Mucosa of rectum (tissue), 2 donors: ENCODE data around the gene TDP1.

Experiments used
- H3K27ac ChIP-seq, 2 donors: one replicate each; pipeline ENCODE4 v1.7.0; 2013; ENCODE audit warnings: inconsistent platforms in 2 of 2, low read depth in 2 of 2, low read length in 2 of 2
- H3K27me3 ChIP-seq, 2 donors: one replicate each; pipeline ENCODE4 v1.7.0; 2013; ENCODE audit warnings: low read length in 2 of 2; ENCODE audit not compliant: control insufficient read depth in 2 of 2, insufficient read depth in 2 of 2
- H3K36me3 ChIP-seq, 2 donors: one replicate each; pipeline ENCODE4 v1.7.0; 2013; ENCODE audit warnings: low read length in 2 of 2; ENCODE audit not compliant: control insufficient read depth in 2 of 2, insufficient read depth in 2 of 2
- H3K4me1 ChIP-seq, 2 donors: one replicate each; pipeline ENCODE4 v1.7.0; 2013; ENCODE audit warnings: low read length in 2 of 2, mild to moderate bottlenecking in 1 of 2; ENCODE audit not compliant: control insufficient read depth in 2 of 2, insufficient read depth in 2 of 2
- H3K4me3 ChIP-seq, 2 donors: one replicate each; pipeline ENCODE4 v1.7.0; 2013; ENCODE audit warnings: low read length in 2 of 2
- H3K9ac ChIP-seq, 2 donors: one replicate each; pipeline ENCODE4 v1.7.0; 2013; ENCODE audit warnings: low read length in 2 of 2, low read depth in 1 of 2, mild to moderate bottlenecking in 1 of 2
- H3K9me3 ChIP-seq, 2 donors: one replicate each; pipeline ENCODE4 v1.7.0; 2013; ENCODE audit warnings: low read length in 2 of 2; ENCODE audit not compliant: control insufficient read depth in 2 of 2
- donor health status: healthy.
- donor health status: Normal muscosa, but diverticular disease.

TDP1 gene

DNA sequence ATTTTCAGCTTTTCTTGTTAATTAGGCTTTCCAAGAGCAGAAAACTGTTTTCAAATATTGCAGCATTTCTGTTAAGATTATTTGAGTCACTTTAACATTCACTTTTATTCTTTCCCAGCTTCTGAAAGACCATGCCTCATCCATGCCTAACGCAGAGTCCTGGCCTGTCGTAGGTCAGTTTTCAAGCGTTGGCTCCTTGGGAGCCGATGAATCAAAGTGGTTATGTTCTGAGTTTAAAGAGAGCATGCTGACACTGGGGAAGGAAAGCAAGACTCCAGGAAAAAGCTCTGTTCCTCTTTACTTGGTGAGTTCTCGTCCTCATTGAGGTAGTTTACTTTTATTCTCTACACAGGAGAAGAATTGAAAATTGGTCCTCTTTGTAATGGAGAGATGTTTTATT lies 33.1 kb downstream of the TDP1 start:
- Histone ChIP-seq H3K9ac (no peak overlapping the region), H3K36me3 (peaks cover 22 to 37% of the 10 kb centered on the region in 2 donors), H3K4me1 (no peaks in the 10 kb centered on the region), H3K9me3 (no peaks in the 10 kb centered on the region), H3K27me3 (no peaks in the 10 kb centered on the region), H3K4me3 (no peak overlapping the region), H3K27ac (no peak overlapping the region)

DNA sequence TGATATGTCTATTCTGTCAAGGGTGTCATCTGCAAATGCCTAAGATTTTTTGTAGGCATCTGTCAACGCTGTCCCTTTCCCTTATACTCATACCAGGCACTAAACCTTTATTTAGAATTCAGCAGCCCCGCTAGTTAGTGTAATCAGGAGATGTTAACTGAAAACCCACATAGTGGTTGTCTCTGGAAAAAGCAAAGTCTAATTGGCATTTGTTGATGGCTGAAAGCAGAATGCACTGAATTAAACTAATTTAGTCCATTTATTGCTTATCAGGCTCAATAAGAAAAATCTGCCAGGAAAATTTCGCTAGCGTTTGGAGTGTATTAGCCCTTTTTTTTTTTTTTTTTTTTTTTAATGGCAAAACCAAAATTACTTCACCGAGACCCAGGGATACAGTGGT lies 34.5 kb downstream of the TDP1 start:
- Histone ChIP-seq H3K4me1 (no peaks in the 10 kb centered on the region), H3K27ac (no peak overlapping the region), H3K36me3 (peaks cover 33 to 49% of the 10 kb centered on the region in 2 donors), H3K9ac (no peak overlapping the region), H3K4me3 (no peak overlapping the region), H3K9me3 (no peaks in the 10 kb centered on the region), H3K27me3 (no peaks in the 10 kb centered on the region)

DNA sequence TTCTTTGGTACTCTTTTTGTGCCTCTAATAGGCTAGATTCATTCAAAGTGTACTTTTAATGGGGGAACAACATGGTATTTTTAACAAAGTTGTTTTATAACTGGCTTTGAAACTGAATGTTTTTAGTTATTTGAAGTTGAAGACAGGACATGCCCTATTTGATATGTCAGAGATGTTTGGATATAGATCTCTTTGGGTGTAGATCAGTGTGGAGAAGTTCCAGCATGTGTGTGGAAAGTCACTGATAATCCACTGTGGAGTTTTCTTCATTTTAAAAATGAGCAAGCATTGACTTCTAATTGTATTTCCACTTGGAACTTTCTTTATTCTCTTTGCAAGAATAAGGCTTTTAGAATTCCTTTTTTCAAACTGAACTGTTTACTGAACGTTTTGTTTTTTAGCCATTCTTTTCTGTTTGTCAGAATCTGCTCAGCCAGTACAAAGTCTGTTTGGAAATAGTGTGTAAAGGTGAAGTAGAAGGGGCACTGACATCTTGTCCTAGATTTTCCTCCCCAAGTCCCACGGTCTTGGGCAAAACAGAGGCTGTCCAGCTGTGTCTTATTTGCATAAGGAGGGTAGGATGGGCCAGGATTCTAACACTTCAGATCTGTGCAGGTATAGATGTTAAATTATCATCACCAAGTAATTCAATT lies 35.0 kb downstream of the TDP1 start:
- H3K27ac ChIP-seq = no peak overlapping the region
- peaks cover 38 to 54% of the 10 kb centered on the region in 2 donors for H3K36me3 ChIP-seq
- no peaks in the 10 kb centered on the region for H3K4me1 ChIP-seq
- no peaks in the 10 kb centered on the region for H3K9me3 ChIP-seq
- H3K9ac ChIP-seq = no peak overlapping the region
- no peaks in the 10 kb centered on the region for H3K27me3 ChIP-seq
- H3K4me3 ChIP-seq = no peak overlapping the region

DNA sequence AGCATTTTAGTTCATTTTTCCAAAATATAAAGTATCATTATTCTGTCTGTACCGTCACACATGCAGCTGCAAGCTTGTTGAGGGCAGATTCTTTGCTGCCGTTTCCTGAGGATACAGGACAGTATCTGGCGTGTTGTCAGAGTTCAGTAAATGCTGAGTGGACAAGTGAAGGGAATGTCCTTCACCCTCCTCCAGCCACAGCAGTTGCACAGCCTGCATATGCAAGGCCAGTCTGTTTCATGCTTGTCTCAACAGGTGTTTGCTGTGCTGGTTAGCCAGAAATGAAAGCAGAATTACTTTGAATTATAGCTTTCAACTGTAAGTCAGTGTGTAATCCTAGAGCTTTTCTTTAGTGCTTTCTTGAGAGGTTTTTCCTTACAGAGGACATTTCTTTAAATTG lies 36.5 kb downstream of the TDP1 start:
- Histone ChIP-seq H3K9me3 (no peaks in the 10 kb centered on the region), H3K4me3 (no peak overlapping the region), H3K36me3 (peaks cover 36 to 57% of the 10 kb centered on the region in 2 donors), H3K27me3 (no peaks in the 10 kb centered on the region), H3K4me1 (no peaks in the 10 kb centered on the region), H3K9ac (no peak overlapping the region), H3K27ac (no peak overlapping the region)

DNA sequence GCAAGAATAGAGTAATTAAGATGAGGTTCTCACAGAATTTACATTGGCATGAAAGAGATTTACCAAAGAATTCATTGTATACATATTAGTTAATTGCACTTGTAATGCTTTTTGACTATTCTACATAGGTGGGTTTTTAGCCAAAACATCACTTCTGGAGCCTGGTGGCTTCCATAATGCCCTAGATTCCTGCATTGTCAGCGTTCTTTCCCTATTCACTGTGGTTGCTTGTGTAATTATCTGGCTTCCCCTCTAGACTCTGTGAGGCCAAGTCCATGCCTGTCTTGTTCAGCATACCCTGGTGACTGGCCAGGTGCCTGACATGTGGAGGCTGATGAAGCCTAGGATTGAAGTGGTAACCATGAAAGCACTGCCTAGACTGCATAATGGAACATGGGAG lies 41.2 kb downstream of the TDP1 start:
- Histone ChIP-seq H3K4me3 (no peak overlapping the region), H3K27me3 (no peaks in the 10 kb centered on the region), H3K27ac (no peak overlapping the region), H3K9me3 (no peaks in the 10 kb centered on the region), H3K4me1 (no peaks in the 10 kb centered on the region), H3K9ac (no peak overlapping the region), H3K36me3 (peaks cover 34 to 51% of the 10 kb centered on the region in 2 donors)

DNA sequence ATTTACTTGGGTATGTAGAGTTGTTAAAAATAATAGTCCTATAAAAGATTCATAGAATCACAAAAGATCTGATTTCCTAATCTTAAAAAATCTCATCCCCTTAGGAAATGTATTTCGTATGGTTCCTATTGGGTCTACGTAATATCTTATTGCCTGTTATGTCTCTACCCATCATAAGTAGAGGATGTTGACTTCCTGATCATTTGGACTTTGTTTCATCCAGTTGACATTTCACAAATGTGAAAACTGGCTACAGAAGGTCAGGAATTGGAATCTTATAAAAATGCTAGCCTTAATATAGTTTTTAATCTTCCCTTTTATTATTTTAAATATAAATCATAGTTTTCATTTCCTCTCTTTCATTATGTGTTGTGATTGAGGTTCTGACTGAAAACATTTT lies 45.2 kb downstream of the TDP1 start:
- Histone ChIP-seq H3K36me3 (peaks cover 11 to 19% of the 10 kb centered on the region in 2 donors), H3K9ac (no peak overlapping the region), H3K27ac (no peak overlapping the region), H3K27me3 (no peaks in the 10 kb centered on the region), H3K4me3 (no peak overlapping the region), H3K9me3 (no peaks in the 10 kb centered on the region), H3K4me1 (no peaks in the 10 kb centered on the region)

DNA sequence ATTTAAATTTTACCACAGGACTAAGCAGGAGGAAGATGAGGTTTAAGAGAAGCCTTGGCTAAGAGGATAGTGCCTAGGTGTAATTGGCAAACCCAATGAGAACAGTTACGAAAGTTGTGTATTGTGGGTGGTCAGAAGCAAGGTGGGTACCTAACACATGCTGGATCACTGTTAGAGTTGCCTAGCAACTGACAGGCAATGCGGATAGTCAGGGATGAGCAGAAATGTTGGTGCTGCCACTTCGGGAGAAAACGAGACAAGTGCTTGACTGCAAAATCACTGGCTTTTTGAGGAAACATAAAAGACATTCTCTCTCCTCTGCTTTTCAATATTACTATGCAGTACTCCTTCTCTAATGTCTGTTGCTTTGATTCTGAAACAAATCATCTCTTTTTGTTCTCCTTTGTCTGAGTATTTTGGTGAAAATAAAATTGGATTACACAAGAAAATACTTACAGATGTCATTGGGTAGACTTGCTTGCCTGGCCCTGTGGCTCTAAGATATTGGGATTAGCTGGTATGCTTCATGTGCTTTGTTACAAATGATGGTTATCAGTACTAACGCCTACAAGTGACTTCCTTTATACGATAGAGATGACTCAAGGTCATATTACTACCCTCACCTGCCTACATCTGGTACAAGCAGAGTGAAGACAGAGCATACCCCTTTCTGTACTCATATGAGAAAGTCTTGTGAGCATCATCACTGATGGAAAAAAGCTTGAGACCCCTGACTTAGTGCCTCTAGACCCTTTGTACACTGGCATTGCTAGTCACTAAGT lies 48.0 kb downstream of the TDP1 start:
- H3K4me3 ChIP-seq = no peak overlapping the region
- H3K27ac ChIP-seq = no peak overlapping the region
- H3K9me3 ChIP-seq = no peaks in the 10 kb centered on the region
- H3K9ac ChIP-seq = no peak overlapping the region
- H3K4me1 ChIP-seq = no peaks in the 10 kb centered on the region
- H3K27me3 ChIP-seq = no peaks in the 10 kb centered on the region
- peaks cover 1 to 4% of the 10 kb centered on the region in 2 donors for H3K36me3 ChIP-seq

DNA sequence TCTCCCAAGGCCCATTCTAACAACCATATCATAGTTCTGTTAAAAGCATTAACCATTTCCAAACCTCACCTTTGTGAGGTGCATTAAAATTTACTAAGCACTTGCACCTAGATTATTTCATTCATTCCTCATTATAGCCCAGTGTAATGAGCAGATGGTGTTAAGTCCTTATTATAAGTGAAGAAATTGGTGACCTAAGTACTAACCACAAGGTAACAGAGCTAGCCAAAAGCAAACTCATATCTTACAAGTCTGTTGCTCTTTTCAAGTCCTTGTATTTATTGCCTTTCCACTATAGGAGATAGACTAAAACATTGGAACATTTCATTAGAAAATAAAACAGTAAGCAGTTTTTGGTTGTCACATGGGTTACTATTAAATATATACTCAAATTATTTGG lies 49.7 kb downstream of the TDP1 start:
- Histone ChIP-seq H3K9ac (no peak overlapping the region), H3K36me3 (peaks cover 2 to 4% of the 10 kb centered on the region in 2 donors)

DNA sequence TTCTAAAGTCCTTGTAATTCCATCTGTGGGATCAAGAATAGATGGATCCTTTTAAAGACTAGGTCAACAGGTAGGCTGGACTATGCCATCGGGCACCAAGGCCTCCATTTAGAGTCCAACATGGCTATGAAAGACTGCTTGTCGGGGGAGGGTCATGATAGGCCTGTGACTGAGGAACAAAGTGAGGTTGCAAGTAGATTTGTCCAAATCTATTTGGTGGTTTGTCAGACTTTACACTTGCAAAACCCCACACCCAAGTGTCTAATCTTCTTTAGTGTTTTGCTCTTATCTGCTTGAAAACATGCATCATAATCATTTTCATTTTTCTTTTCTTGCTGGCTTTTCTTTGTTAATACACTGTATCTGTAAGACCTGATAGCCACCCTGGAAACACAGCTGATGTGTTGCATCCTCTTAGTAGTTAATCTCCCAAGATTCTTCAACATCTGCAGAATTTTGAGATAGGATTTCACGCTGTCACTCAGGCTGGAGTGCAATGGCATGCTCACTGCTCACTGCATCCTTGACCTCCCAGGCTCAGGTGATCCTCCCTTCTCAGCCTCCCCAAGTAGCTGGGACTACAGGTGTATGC lies 50.3 kb downstream of the TDP1 start:
- H3K27me3 ChIP-seq = no peaks in the 10 kb centered on the region
- H3K4me1 ChIP-seq = no peaks in the 10 kb centered on the region
- H3K27ac ChIP-seq = no peak overlapping the region
- H3K36me3 ChIP-seq = peaks cover 2 to 4% of the 10 kb centered on the region in 2 donors
- no peaks in the 10 kb centered on the region for H3K9me3 ChIP-seq
- no peak overlapping the region for H3K9ac ChIP-seq
- H3K4me3 ChIP-seq = no peak overlapping the region

More for the DNA sequence above, 49.7 kb downstream of the TDP1 start:
- H3K4me3 ChIP-seq = no peak overlapping the region
- no peaks in the 10 kb centered on the region for H3K9me3 ChIP-seq
- H3K27ac ChIP-seq = no peak overlapping the region
- H3K4me1 ChIP-seq = no peaks in the 10 kb centered on the region
- H3K27me3 ChIP-seq = no peaks in the 10 kb centered on the region

DNA sequence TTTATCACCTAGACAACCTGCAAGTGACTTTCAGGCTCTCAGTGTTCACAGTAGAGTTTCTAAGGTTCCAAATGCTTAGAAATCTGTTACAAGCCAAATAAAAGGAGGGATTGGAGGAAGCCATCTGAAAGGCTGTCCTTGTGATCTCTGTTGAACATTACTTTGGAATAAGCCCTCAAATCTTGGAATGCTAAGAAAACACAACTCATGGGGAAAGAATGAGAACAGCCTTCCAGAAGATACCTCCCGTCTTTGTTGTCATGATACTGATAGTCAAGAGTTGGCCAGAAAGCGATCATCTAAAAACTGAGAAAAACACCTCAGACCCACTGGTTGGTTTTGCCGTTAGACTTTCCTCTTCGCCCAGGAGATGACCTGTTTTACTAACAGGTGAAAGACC lies 61.6 kb downstream of the TDP1 start:
- Histone ChIP-seq H3K9ac (no peak overlapping the region), H3K27ac (no peak overlapping the region), H3K9me3 (no peaks in the 10 kb centered on the region), H3K36me3 (peaks cover 12 to 32% of the 10 kb centered on the region in 2 donors), H3K27me3 (no peaks in the 10 kb centered on the region), H3K4me3 (no peak overlapping the region), H3K4me1 (no peaks in the 10 kb centered on the region)
